ENCODE data around the gene CRK. TPM values are rescaled to one million over a fixed set of nuclear protein-coding genes. Genes with fewer than 3 reads are reported as not detected.
A peak's percentile ranks its signal among the peaks of the same experiment; 100 is the strongest.
"Not testable (repeated sequence)": the region's sequence is repeated elsewhere in the genome, so short reads cannot be mapped to it uniquely, and the experiment has no call there.

Gene CRK
- total and polyA plus RNA-seq, 5 donors from 2014 or later: 15.3 to 33.0 (median 24.9) TPM

- H3K9me3 Mint-ChIP-seq: no peaks in the 10 kb centered on the region
- no peaks in the 10 kb centered on the region for H3K36me3 Mint-ChIP-seq
- ATAC-seq (ENCODE audit: low read depth in 2 of 2) (no peak), DNase-seq (no peak)
- H3K27me3 Mint-ChIP-seq: peaks cover 5% of the 10 kb centered on the region
- peaks cover 8% of the 10 kb centered on the region for H3K36me3 ChIP-seq (ENCODE audit: control insufficient read depth, insufficient read depth, low read length)
- H3K27me3 ChIP-seq (ENCODE audit: control insufficient read depth, insufficient read depth, low read length): no peaks in the 10 kb centered on the region
- H3K4me3 Mint-ChIP-seq: peak overlapping the region; percentile 91 to 97 (median 93)
- peaks cover 30% of the 10 kb centered on the region for H3K4me1 ChIP-seq (ENCODE audit: control insufficient read depth, insufficient read depth, low read length, poor library complexity, severe bottlenecking)
- H3K27ac Mint-ChIP-seq: peak overlapping the region; percentile 39 to 94 (median 92)
- H3K4me3 ChIP-seq (ENCODE audit: low read depth, low read length): peak overlapping the region; percentile 86
- H3K9me3 ChIP-seq (ENCODE audit: control insufficient read depth in 2 of 2, low read length in 2 of 2): no peaks in the 10 kb centered on the region
- H3K4me1 Mint-ChIP-seq: peaks cover 15 to 58% (median 32%) of the 10 kb centered on the region in 4 donors
- H3K27ac ChIP-seq (ENCODE audit: insufficient read depth, low read length, poor library complexity, severe bottlenecking): peak overlapping the region; percentile 93
Measured at GRCh38 chr17:1454541-1454940, 1.5 kb downstream of the CRK start.

GRCh38 chr17:1453694-1454093 is 2.3 kb downstream of the CRK start:
- Histone ChIP-seq H3K36me3 (ENCODE audit: control insufficient read depth, insufficient read depth, low read length) (peaks cover 10% of the 10 kb centered on the region), H3K4me1 (ENCODE audit: control insufficient read depth, insufficient read depth, low read length, poor library complexity, severe bottlenecking) (peaks cover 30% of the 10 kb centered on the region)
- DNase-seq; H3K27me3 Mint-ChIP-seq; H3K36me3 Mint-ChIP-seq; H3K9me3 Mint-ChIP-seq; H3K27ac ChIP-seq (ENCODE audit: insufficient read depth, low read length, poor library complexity, severe bottlenecking); H3K27me3 ChIP-seq (ENCODE audit: control insufficient read depth, insufficient read depth, low read length); H3K9me3 ChIP-seq (ENCODE audit: control insufficient read depth in 2 of 2, low read length in 2 of 2); H3K4me3 ChIP-seq (ENCODE audit: low read depth, low read length); ATAC-seq (ENCODE audit: low read depth in 2 of 2): not testable (repeated sequence)
- Mint-ChIP-seq H3K27ac (peak overlapping the region in 1 of 3 donors; percentile 83), H3K4me3 (peak overlapping the region; percentile 63 to 93 (median 72)), H3K4me1 (peaks cover 22 to 66% (median 41%) of the 10 kb centered on the region in 4 donors)

- ATAC-seq (ENCODE audit: low read depth in 2 of 2) (no peak), DNase-seq (no peak)
- Mint-ChIP-seq H3K27ac (peak overlapping the region in 2 of 3 donors; percentile 32 to 83), H3K36me3 (no peaks in the 10 kb centered on the region), H3K4me3 (peak overlapping the region in 3 of 4 donors; percentile 70 to 93 (median 74)), H3K27me3 (peaks cover 5% of the 10 kb centered on the region), H3K4me1 (peaks cover 22 to 72% (median 42%) of the 10 kb centered on the region in 4 donors), H3K9me3 (no peaks in the 10 kb centered on the region)
- no peaks in the 10 kb centered on the region for H3K9me3 ChIP-seq (ENCODE audit: control insufficient read depth in 2 of 2, low read length in 2 of 2)
- H3K4me1 ChIP-seq (ENCODE audit: control insufficient read depth, insufficient read depth, low read length, poor library complexity, severe bottlenecking): peaks cover 32% of the 10 kb centered on the region
- H3K27ac ChIP-seq (ENCODE audit: insufficient read depth, low read length, poor library complexity, severe bottlenecking): no peak overlapping the region
- no peaks in the 10 kb centered on the region for H3K27me3 ChIP-seq (ENCODE audit: control insufficient read depth, insufficient read depth, low read length)
- H3K4me3 ChIP-seq (ENCODE audit: low read depth, low read length): no peak overlapping the region
- peaks cover 10% of the 10 kb centered on the region for H3K36me3 ChIP-seq (ENCODE audit: control insufficient read depth, insufficient read depth, low read length)
Measured at GRCh38 chr17:1452836-1453235, 3.2 kb downstream of the CRK start.

GRCh38 chr17:1450261-1450660 is 5.8 kb downstream of the CRK start:
- DNase-seq; H3K4me3 ChIP-seq (ENCODE audit: low read depth, low read length); H3K27me3 ChIP-seq (ENCODE audit: control insufficient read depth, insufficient read depth, low read length); H3K27ac ChIP-seq (ENCODE audit: insufficient read depth, low read length, poor library complexity, severe bottlenecking); ATAC-seq (ENCODE audit: low read depth in 2 of 2); H3K27ac Mint-ChIP-seq; H3K36me3 Mint-ChIP-seq; H3K9me3 ChIP-seq (ENCODE audit: control insufficient read depth in 2 of 2, low read length in 2 of 2); H3K27me3 Mint-ChIP-seq; H3K9me3 Mint-ChIP-seq: not testable (repeated sequence)
- Mint-ChIP-seq H3K4me3 (peak overlapping the region in 1 of 4 donors; percentile 56), H3K4me1 (peaks cover 28 to 82% (median 54%) of the 10 kb centered on the region in 4 donors)
- Histone ChIP-seq H3K36me3 (ENCODE audit: control insufficient read depth, insufficient read depth, low read length) (peaks cover 13% of the 10 kb centered on the region), H3K4me1 (ENCODE audit: control insufficient read depth, insufficient read depth, low read length, poor library complexity, severe bottlenecking) (peaks cover 35% of the 10 kb centered on the region)

- DNase-seq: no peak
- H3K27ac Mint-ChIP-seq: peak overlapping the region in 2 of 3 donors; percentile 28 to 63
- no peaks in the 10 kb centered on the region for H3K9me3 Mint-ChIP-seq
- Histone ChIP-seq H3K4me1 (ENCODE audit: control insufficient read depth, insufficient read depth, low read length, poor library complexity, severe bottlenecking) (peaks cover 27% of the 10 kb centered on the region), H3K36me3 (ENCODE audit: control insufficient read depth, insufficient read depth, low read length) (peaks cover 13% of the 10 kb centered on the region), H3K9me3 (ENCODE audit: control insufficient read depth in 2 of 2, low read length in 2 of 2) (no peaks in the 10 kb centered on the region), H3K27me3 (ENCODE audit: control insufficient read depth, insufficient read depth, low read length) (no peaks in the 10 kb centered on the region), H3K4me3 (ENCODE audit: low read depth, low read length) (no peak overlapping the region), H3K27ac (ENCODE audit: insufficient read depth, low read length, poor library complexity, severe bottlenecking) (no peak overlapping the region)
- H3K27me3 Mint-ChIP-seq: no peaks in the 10 kb centered on the region
- H3K4me3 Mint-ChIP-seq: peak overlapping the region in 2 of 4 donors; percentile 1 to 17
- peaks cover 3% of the 10 kb centered on the region for H3K36me3 Mint-ChIP-seq
- H3K4me1 Mint-ChIP-seq: peaks cover 28 to 78% (median 52%) of the 10 kb centered on the region in 4 donors
- ATAC-seq (ENCODE audit: low read depth in 2 of 2): no peak
Measured at GRCh38 chr17:1449412-1449967, 6.5 kb downstream of the CRK start.

GRCh38 chr17:1447052-1447451 is 9.0 kb downstream of the CRK start:
- Histone ChIP-seq H3K4me3 (ENCODE audit: low read depth, low read length) (no peak overlapping the region), H3K9me3 (ENCODE audit: control insufficient read depth in 2 of 2, low read length in 2 of 2) (no peaks in the 10 kb centered on the region), H3K27me3 (ENCODE audit: control insufficient read depth, insufficient read depth, low read length) (no peaks in the 10 kb centered on the region), H3K4me1 (ENCODE audit: control insufficient read depth, insufficient read depth, low read length, poor library complexity, severe bottlenecking) (peaks cover 13% of the 10 kb centered on the region), H3K36me3 (ENCODE audit: control insufficient read depth, insufficient read depth, low read length) (peaks cover 5% of the 10 kb centered on the region), H3K27ac (ENCODE audit: insufficient read depth, low read length, poor library complexity, severe bottlenecking) (no peak overlapping the region)
- peak overlapping the region in 3 of 4 donors; percentile 22 to 58 (median 24) for H3K4me3 Mint-ChIP-seq
- peaks cover 3% of the 10 kb centered on the region for H3K36me3 Mint-ChIP-seq
- peak overlapping the region in 2 of 3 donors; percentile 34 to 78 for H3K27ac Mint-ChIP-seq
- peaks cover 19 to 59% (median 40%) of the 10 kb centered on the region in 4 donors for H3K4me1 Mint-ChIP-seq
- H3K9me3 Mint-ChIP-seq: no peaks in the 10 kb centered on the region
- ATAC-seq (ENCODE audit: low read depth in 2 of 2): no peak
- DNase-seq: peak in 1 of 3 donors; percentile 36
- H3K27me3 Mint-ChIP-seq: no peaks in the 10 kb centered on the region

- Histone ChIP-seq H3K36me3 (ENCODE audit: control insufficient read depth, insufficient read depth, low read length) (peaks cover 5% of the 10 kb centered on the region), H3K27ac (ENCODE audit: insufficient read depth, low read length, poor library complexity, severe bottlenecking) (no peak overlapping the region), H3K4me3 (ENCODE audit: low read depth, low read length) (no peak overlapping the region), H3K9me3 (ENCODE audit: control insufficient read depth in 2 of 2, low read length in 2 of 2) (no peaks in the 10 kb centered on the region), H3K27me3 (ENCODE audit: control insufficient read depth, insufficient read depth, low read length) (no peaks in the 10 kb centered on the region), H3K4me1 (ENCODE audit: control insufficient read depth, insufficient read depth, low read length, poor library complexity, severe bottlenecking) (peaks cover 13% of the 10 kb centered on the region)
- Mint-ChIP-seq H3K4me3 (peak overlapping the region in 3 of 4 donors; percentile 38 to 56 (median 52)), H3K27me3 (no peaks in the 10 kb centered on the region), H3K36me3 (peaks cover 3% of the 10 kb centered on the region), H3K27ac (peak overlapping the region in 1 of 3 donors; percentile 61), H3K9me3 (no peaks in the 10 kb centered on the region), H3K4me1 (peaks cover 17 to 52% (median 33%) of the 10 kb centered on the region in 4 donors)
- DNase-seq (no peak), ATAC-seq (ENCODE audit: low read depth in 2 of 2) (no peak)
Measured at GRCh38 chr17:1446201-1446600, 9.8 kb downstream of the CRK start.

GRCh38 chr17:1445695-1446094 is 10.3 kb downstream of the CRK start:
- not testable (repeated sequence) for H3K27me3 Mint-ChIP-seq; H3K27ac ChIP-seq (ENCODE audit: insufficient read depth, low read length, poor library complexity, severe bottlenecking); ATAC-seq (ENCODE audit: low read depth in 2 of 2); H3K9me3 Mint-ChIP-seq; H3K4me3 ChIP-seq (ENCODE audit: low read depth, low read length); H3K36me3 Mint-ChIP-seq; H3K27ac Mint-ChIP-seq; DNase-seq; H3K9me3 ChIP-seq (ENCODE audit: control insufficient read depth in 2 of 2, low read length in 2 of 2); H3K27me3 ChIP-seq (ENCODE audit: control insufficient read depth, insufficient read depth, low read length)
- Mint-ChIP-seq H3K4me3 (peak overlapping the region in 1 of 4 donors; percentile 64), H3K4me1 (peaks cover 17 to 51% (median 33%) of the 10 kb centered on the region in 4 donors)
- Histone ChIP-seq H3K4me1 (ENCODE audit: control insufficient read depth, insufficient read depth, low read length, poor library complexity, severe bottlenecking) (peaks cover 13% of the 10 kb centered on the region), H3K36me3 (ENCODE audit: control insufficient read depth, insufficient read depth, low read length) (peaks cover 11% of the 10 kb centered on the region)

Measured in CD4-positive, CD25-positive, alpha-beta regulatory T cell (primary cell).